Kidney epithelial cell (primary cell): ENCODE data around the gene HCFC1. TPM values are rescaled to one million over a fixed set of nuclear protein-coding genes. Genes with fewer than 3 reads are reported as not detected.

Experiments
- DNase-seq: peaks from one replicate; pipeline ENCODE4 v3.0.0-alpha.2; 2010; ENCODE audit warnings: low read depth
- H3K27me3 ChIP-seq: 2 replicates; pipeline ENCODE4 v1.6.0; 2011; ENCODE audit warnings: low read length; ENCODE audit not compliant: control insufficient read depth, insufficient read depth
- H3K36me3 ChIP-seq: 2 replicates; pipeline ENCODE4 v1.5.1; 2011; ENCODE audit warnings: low read length; ENCODE audit not compliant: control insufficient read depth, insufficient read depth
- H3K4me3 ChIP-seq: 2 replicates; pipeline ENCODE4 v1.5.1; 2011; ENCODE audit warnings: low read depth, mild to moderate bottlenecking, control low read depth, low read length
- total RNA-seq: library from RNA; depleted of rRNA; stranded (reverse); fragments of >200 nt; gene quantifications from 2 replicates; pipeline ENCODE4 v1.2.3, GENCODE V29; 2015
- TF ChIP-seq, protein P1 (sequence below): IDR thresholded peaks from 2 replicates; pipeline ENCODE4 v1.5.1; 2011; ENCODE audit warnings: mild to moderate bottlenecking, moderate library complexity, low read length, control low read depth, inconsistent platforms; ENCODE audit not compliant: insufficient read depth, poor library complexity, severe bottlenecking

The HCFC1 gene
- total RNA-seq, 1 donor from 2014 or later = 56.2 TPM

- Histone ChIP-seq H3K36me3 (peaks cover 1% of the 10 kb centered on the region), H3K4me3 (no peak overlapping the region)
- TF ChIP-seq, protein P1, sequence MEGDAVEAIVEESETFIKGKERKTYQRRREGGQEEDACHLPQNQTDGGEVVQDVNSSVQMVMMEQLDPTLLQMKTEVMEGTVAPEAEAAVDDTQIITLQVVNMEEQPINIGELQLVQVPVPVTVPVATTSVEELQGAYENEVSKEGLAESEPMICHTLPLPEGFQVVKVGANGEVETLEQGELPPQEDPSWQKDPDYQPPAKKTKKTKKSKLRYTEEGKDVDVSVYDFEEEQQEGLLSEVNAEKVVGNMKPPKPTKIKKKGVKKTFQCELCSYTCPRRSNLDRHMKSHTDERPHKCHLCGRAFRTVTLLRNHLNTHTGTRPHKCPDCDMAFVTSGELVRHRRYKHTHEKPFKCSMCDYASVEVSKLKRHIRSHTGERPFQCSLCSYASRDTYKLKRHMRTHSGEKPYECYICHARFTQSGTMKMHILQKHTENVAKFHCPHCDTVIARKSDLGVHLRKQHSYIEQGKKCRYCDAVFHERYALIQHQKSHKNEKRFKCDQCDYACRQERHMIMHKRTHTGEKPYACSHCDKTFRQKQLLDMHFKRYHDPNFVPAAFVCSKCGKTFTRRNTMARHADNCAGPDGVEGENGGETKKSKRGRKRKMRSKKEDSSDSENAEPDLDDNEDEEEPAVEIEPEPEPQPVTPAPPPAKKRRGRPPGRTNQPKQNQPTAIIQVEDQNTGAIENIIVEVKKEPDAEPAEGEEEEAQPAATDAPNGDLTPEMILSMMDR = no peak
Observed at GRCh38 chrX:154008521-154008920, 36.9 kb upstream of the HCFC1 start.

GRCh38 chrX:154006947-154007346 lies 35.3 kb upstream of the HCFC1 start:
- TF ChIP-seq, protein P1 = no peak
- no peak overlapping the region for H3K4me3 ChIP-seq
- no peak for DNase-seq
- peaks cover 1% of the 10 kb centered on the region for H3K36me3 ChIP-seq
- H3K27me3 ChIP-seq = no peaks in the 10 kb centered on the region

More at GRCh38 chrX:154008521-154008920, 36.9 kb upstream of the HCFC1 start:
- no peaks in the 10 kb centered on the region for H3K27me3 ChIP-seq
- DNase-seq = no peak

- H3K4me3 ChIP-seq = no peak overlapping the region
- TF ChIP-seq, protein P1 = no peak
- no peaks in the 10 kb centered on the region for H3K27me3 ChIP-seq
- no peaks in the 10 kb centered on the region for H3K36me3 ChIP-seq
- no peak for DNase-seq
Observed at GRCh38 chrX:154004315-154004714, 32.7 kb upstream of the HCFC1 start.

GRCh38 chrX:154002215-154002719 lies 30.6 kb upstream of the HCFC1 start:
- TF ChIP-seq, protein P1 = no peak
- no peaks in the 10 kb centered on the region for H3K36me3 ChIP-seq
- H3K4me3 ChIP-seq = no peak overlapping the region
- peak; percentile 55 for DNase-seq
- H3K27me3 ChIP-seq = no peaks in the 10 kb centered on the region

DNA sequence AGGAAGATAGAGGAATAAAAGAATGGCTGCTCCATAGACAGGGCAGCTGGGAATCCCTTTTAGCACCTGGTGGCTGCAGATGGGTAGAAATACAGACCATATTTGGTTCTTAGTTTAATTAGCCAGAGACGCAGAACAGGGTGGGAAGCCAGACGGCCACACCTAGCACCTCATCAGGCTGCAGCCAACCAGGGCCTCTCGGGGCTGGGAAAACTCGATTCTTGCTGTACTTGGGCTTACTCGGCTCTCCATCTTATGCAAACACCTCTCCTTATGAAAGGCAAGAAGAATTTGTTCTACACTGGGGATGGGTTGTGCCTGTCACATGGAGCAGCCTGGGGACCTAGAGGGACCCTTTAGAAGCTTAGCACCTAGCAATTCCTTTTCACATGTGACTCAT lies 28.4 kb upstream of the HCFC1 start:
- TF ChIP-seq, protein P1 = no peak
- Histone ChIP-seq H3K27me3 (no peaks in the 10 kb centered on the region), H3K36me3 (no peaks in the 10 kb centered on the region), H3K4me3 (no peak overlapping the region)
- DNase-seq = no peak

DNA sequence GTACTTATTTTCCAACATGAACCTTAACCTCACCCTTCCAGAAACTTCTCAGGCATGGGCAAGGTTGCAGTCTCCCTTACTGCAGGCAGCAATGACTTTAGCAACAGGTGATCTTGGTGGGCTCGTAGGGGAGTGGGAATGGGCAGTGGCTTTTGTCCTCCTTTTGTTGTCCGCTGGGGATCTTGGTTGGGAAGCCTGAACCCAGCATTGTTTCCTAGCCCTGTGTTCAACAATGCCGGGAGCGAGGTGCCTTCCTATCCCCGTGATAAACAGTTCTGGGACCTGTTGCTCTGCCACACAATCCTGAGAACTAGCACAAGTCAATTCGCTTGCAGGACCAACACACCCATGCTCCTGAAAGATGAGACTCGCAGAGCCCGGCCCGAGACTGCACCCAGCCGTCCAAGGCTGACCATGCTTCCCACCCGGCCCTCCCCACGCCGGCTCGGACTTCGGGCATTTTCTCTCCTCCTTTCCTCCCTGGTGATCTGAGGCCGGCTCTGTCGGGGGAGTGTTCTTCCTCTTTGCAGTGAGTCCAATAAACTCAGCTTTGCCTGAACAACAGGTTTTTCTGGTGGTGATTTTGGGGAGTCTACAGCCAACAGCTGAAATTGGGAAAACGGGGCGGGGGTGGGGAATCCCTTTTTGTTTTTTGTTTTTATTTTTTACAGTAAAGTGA lies 27.9 kb upstream of the HCFC1 start:
- H3K27me3 ChIP-seq = no peaks in the 10 kb centered on the region
- H3K36me3 ChIP-seq = no peaks in the 10 kb centered on the region
- TF ChIP-seq, protein P1 = no peak
- H3K4me3 ChIP-seq = no peak overlapping the region
- DNase-seq = no peak
